H1 (cell line): ENCODE results near the gene C21orf91. TPM values are rescaled to one million over a fixed set of nuclear protein-coding genes. Genes with fewer than 3 reads are reported as not detected.

Experiments
- CHD1 ChIP-seq: IDR thresholded peaks from 2 replicates; pipeline ENCODE4 v1.6.1; 2012; ENCODE audit warnings: low read depth, low read length, improper control_type of control experiment
- E2F6 ChIP-seq: IDR thresholded peaks from 2 replicates; pipeline ENCODE4 v1.6.1; 2012; ENCODE audit warnings: inconsistent platforms
- NRF1 ChIP-seq: IDR thresholded peaks from 2 replicates; pipeline ENCODE4 v1.6.1; 2011; ENCODE audit warnings: mild to moderate bottlenecking, low read depth, low read length, improper control_type of control experiment
- SIN3A ChIP-seq, 2 experiments: IDR thresholded peaks in 1 of 2; conservative IDR thresholded peaks in 1 of 2; 2 replicates each; pipeline ENCODE4 v1.6.1; 2011 to 2012; ENCODE audit warnings: low read length in 2 of 2, improper control_type of control experiment in 1 of 2, low read depth in 1 of 2, mild to moderate bottlenecking in 1 of 2
- polyA plus RNA-seq, 7 experiments: library from polyadenylated mRNA; depleted of rRNA in 3 of 7; stranded (reverse) in 5 of 7; unstranded in 2 of 7; fragments of >200 nt in 5 of 7; fragments of 200-250 nt in 2 of 7; gene quantifications; 1 replicate in 5 of 7; 2 replicates in 1 of 7; 4 replicates in 1 of 7; pipeline versions ENCODE4 v1.2.1 to v1.2.3, GENCODE V29; 2011 to 2013; ENCODE audit warnings: missing spikeins in 2 of 7, mixed read lengths in 2 of 7
- total RNA-seq: library from RNA; stranded (reverse); fragmentation: NEBNext Ultra II Directional; extraction: Animal tissue kit (Norgen Biotek cat#: 25700); gene quantifications from 2 replicates; pipeline ENCODE4 v1.2.1, GENCODE V29; 2021

C21orf91 gene
- total and polyA plus RNA-seq, 2 of the 8 experiments (the other 6 are each of a cell fraction or from before 2014, with no cell fraction given) = 4.9 to 33.6 TPM

- no peak for TF ChIP-seq SIN3A (conservative IDR thresholded peaks at IDR 0.05 in 1 of 2, IDR thresholded peaks at IDR 0.05 in 1 of 2; ENCODE audit: low read depth in 1 of 2, low read length in 2 of 2)
- no peak for TF ChIP-seq E2F6
- no peak for TF ChIP-seq CHD1
- TF ChIP-seq NRF1 = no peak
- TF ChIP-seq, all 59 proteins: peak for 0
Observed at GRCh38 chr21:17786071-17786850, 32.9 kb downstream of the C21orf91 start (continued).
